GM21529 (cell line): Measurements from ENCODE around the gene PBRM1.
"Not testable (repeated sequence)": the region's sequence is repeated elsewhere in the genome, so short reads cannot be mapped to it uniquely, and the experiment has no call there.

ENCODE experiments used
- ATAC-seq: cut with Tn5 transposase; IDR thresholded peaks from one replicate; pipeline ENCODE4 v1.9.1; 2021; ENCODE audit not compliant: unreplicated experiment

The PBRM1 gene

DNA sequence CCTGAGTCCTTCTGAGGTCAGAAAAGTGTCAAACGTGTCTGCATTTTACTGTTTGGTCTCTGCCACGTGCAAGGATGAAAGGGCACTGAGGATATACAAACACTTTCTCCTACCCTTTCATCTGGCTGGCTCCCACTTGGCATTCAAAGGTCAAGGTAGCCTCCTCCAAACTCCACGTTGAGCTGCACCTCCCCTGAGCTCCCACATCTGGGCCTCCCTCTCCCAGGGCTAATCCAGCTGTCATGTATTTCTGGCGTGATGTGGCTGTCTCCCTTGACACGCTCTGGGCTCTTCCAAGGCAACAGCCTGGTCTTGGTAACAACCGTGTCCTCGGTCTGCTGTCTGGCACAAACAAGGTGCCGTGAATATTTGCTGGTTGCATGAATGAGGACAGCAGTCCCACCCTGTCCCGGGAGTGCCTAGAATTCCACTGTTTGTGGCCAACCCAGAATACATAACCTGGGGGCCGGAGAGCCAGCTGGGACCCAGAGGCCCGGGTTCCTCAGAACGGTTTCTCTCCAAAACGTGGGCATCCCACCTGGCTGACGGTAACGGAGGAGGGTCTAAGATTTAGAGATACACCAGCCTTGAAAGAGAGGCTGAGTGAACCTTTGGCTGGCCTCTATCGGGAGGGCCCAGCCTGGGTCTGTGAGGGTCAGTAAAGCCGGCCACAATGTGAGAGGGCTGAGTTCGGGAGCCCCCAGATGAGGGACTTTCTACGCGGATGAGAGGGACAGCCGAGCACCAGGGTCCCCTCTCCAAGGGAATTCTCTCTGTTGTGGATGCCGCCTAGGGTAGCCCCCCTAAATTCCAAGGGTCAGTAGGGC, 19.1 kb upstream of the PBRM1 start:
- peak; percentile 2 for ATAC-seq

DNA sequence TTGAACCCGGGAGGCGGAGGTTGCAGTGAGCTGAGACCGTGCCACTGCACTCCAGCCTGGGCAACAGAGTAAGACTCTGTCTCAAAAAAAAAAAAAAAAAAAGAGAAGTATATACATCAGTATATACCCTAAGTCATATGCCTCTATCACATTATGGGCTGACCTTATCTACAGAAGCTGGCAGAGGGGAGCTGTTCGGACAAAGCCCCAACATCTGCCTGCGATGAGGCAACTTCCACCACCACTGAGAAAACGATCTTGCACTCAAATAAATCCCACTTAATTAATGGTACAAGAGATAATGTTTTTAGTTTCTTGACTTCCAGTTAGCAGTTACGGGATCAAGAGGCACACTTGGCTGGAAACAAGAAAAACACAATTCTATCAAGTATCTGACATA, 17.6 kb upstream of the PBRM1 start:
- no peak for ATAC-seq

DNA sequence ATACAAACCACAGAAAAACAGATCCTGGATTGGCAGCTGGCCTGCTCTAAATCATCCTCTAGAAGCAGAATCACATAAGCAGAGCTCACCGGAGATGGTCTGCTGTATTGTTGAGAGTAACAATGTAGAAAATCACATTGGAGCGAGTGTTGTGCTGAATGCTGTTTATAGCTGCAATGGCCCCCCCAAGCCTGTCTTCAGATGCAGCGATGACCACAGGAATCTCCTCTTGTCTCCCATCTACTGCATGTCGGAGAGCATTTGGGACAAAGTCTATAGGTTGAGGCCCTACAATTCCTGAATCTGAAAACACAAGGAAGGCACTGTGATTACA, 11.9 kb upstream of the PBRM1 start:
- ATAC-seq = no peak

DNA sequence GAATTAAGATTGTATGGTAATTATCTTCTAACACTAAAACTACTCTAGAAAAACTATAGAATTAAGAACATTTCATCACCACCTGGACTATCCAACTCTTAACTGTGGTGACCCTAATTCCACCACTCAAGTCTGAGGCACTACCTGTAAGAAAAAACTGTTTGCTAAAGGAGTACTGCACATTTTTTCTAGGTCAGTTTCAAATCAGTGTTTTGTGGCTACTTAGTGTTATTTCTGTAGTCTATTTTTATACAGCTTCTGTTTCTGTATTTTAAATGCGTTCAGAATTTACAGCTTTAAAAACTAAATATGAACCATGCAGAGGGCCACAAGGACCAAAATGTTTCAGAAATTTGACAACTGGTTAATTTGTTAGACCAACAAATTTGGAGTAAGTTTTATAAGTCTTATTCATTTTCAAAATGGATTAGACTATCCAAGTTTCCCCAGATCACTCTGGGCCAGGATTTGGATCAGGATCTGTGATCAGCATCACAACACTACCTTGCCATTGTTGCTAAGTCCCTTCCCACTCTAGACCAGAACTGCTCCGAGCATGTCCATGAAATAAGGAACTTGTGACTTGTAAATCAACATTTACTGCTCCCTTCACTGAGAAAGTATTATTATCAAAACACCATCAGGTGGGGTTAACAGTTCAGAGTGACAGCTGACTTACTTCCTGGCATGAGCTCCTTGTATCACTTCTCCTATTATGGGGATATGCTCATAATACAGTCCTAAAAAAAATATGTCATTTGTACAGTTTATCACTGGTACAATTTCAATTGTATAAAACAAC, 11.3 kb upstream of the PBRM1 start:
- ATAC-seq = no peak

DNA sequence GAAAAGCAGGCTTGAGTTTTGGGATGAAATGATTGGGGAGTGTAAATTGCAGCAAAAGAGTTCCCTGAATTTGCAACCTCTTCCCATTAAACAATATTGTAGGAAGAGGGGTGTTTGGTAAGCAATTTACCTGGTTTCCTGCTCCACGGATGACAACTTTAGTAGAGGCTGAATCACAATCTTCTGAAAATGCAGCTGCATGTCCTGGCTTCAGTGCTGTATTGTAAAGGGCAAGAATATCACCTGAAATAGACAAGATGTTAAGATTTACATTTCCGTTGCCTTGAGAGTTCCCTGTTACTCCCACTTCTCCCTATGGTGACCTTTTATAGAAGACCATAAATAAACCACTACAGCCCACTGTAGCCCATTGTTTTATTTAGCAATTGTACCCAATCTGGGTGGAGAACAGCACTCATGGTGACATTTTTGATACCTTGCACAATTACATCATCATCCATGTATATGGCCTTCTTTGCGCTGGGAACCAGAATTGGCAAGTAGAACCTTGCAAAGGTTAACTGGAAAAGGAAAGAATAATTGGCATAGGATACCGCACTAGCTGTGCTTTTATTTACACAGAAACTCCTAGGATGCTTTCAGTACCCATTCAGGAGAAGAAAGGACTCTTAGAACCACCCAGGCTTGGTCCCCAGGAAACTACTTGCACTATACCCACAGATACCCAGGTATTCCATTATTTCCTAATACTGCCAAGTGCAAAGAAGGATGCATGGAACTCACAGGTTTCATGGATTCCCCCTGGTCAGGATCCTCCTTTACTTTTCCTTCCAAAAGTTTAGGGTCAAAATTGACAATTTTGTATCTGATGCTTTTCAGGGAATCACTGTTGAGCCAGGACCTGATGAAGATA, 10.3 kb upstream of the PBRM1 start:
- ATAC-seq = no peak

DNA sequence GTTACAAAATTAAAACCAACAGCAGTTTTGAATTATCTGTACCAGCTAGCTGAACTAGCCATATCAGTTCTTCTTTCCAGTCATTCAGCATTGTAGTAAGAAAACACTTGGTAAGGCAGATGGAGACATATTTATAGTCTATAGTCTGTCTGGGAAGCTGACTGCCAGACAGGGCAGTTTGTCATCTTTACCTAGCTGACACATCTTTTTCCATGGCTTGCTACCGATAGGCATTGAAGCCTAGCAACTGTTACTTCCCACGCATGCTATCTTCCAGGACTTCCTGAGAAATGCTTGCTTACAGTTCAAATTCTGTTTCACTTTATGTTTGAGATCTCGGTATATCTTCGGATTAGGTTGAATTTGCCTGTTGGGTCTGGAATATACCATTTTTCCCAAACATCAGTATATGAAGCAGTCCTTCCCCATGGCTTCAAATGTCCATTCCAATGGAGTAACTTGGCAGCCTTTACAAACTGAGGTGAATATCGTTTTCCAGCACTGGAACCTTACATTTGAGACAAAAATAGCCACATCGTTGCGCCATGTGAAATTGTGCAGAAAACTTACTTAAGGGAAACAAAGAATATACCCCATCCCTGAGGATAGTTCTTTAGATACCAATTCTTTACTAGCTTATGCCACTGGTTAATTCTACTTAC, 8.9 kb upstream of the PBRM1 start:
- ATAC-seq = no peak

DNA sequence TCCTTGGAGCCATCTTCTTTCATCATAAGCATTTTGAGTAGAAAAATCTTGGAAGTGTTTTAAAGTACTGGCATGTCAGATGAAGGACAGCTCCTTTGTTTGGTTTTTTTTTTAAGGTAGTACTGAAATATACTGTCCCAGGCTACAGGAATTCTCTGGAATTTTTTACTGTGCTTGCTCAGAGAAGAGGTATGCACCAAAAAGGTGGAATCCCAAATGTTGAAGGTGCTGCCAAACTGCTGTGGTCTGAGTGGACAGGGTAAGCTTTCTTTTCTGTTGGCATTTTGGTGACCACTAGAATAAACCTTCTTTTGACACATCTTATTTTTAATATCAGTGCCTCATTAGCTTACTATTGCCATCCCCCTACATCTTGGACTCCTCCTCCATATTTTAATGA, 7.4 kb upstream of the PBRM1 start:
- no peak for ATAC-seq

DNA sequence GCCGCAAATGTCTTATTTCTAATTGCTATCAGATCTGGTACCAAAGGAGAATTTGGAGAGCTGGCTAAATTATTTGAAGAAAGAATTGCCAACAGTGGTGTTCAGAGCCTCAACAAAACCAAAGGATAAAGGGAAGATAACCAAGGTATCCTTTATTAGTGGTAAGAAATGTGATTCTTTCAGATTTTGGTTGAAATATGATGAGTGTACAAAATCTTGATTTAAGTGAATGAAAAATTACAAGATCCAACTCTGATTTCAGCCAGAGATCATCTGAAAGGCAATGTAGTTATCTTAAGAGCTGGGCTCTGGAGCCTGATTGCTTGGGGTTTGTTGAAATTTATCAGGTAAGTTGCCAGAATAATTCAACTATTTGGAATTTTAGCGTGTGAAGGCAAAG, 4.8 kb upstream of the PBRM1 start:
- ATAC-seq = no peak

DNA sequence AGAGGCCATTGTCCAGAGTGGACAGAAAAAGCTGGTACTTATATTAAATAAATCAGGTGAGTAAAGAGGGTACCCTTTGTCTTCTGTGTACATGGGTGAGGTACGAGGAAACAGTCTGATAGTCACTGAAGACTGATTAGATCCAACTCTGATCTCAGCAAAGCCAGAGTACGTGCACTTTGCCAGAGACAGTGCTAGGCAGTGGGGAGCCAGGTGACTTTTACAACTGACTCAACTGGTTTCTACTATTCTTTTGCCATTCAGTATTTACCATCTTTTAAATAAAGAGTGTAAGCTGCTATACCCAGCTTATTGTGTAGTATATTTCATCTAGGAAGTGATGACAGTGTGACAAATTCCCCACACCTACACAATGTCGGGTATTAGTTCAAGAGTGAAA, 3.4 kb upstream of the PBRM1 start:
- ATAC-seq = no peak

DNA sequence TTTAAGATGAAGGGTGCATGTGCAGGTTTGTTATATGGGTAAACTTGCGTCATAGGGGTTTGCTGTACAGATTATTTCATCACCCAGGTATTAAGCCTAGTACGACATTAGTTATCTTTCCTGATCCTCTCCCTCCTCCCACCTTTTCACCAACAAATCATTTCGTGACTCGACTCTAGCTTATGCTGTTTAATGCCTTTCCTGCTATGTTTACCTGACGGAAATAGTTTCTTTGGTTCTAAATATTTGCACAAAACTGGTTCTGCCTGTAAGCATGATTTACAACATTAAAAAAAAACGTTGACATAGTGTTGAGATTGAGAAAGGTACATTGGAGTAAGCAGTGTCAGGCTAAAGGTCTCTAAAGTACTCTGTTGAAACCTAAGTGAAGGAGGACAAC, 2.6 kb upstream of the PBRM1 start:
- no peak for ATAC-seq

DNA sequence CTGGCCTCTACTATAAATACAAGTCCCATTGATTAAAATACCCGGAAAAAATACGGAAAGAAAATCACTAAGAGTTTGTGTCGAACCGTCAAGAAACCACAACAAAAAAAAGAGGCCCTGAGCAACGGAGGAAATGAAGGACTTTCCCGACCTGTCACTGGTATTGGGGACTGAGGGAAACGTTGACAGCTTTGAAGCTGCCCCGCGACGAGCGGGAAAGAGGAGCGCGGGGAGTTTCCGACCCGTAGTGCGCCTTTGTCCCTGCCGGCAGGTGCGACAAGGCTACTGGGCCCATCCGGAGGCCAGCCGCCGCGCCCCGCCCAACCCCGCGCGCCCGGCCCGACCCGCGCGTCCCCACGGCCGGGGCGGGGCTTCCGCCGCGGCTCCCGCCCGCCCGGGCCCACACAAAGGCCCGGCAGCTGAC, 416 bp downstream of the PBRM1 start:
- peak; percentile 75 for ATAC-seq

DNA sequence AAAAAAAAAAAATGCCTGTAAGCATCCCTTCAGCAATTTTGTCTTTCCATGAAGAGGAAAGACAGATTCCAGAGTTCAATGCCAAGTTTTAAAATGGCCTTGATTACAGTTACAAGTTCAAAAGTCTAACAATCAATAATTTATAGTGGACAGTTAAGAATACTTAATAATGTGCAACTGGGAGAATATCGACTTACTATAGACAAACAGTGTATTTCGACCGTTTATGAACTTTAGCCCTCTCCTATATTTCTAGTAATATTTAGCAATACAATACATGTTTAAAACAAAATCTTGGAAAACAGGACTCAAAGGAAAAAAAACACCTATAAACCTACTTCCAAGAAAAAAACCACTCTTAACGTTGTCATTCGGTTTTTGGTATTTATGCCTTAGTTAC, 1.5 kb downstream of the PBRM1 start:
- no peak for ATAC-seq

DNA sequence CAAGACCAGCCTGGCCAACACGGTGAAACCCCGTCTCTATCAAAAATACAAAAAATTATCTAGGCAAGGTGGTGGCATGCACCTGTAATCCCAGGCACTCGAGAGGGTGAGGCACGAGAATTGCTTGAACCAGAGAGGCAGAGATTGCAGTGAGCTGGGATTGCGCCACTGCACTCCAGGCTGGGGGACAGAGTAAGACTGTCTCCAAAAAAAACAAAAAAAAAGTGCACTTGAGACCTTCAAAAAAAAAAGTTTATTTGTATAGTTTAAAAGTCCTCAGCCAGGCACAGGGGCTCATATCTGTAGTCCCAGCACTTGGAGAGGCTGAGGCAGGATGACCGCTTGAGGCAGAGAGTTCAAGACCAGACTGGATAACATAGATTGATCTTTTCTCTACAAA, 2.1 kb downstream of the PBRM1 start:
- no peak for ATAC-seq

DNA sequence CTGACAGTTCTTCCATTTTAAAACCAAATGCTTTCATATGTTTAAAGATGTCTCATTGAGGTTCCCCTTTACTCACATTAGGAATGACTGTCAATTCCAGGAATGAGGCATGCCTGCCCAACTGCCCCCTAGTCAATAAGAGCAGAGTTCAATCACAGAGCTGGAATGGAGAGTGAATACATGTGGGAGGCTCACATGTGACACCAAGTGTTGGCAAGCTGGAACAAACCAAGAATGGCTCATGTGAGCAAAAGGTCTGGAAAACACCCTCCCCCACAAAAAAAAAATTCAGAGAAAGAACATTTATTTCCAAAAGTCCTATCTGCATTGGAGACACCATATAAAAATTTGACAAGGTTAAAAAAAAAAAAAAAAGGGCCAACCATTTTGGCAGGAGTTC, 3.7 kb downstream of the PBRM1 start:
- ATAC-seq = no peak

DNA sequence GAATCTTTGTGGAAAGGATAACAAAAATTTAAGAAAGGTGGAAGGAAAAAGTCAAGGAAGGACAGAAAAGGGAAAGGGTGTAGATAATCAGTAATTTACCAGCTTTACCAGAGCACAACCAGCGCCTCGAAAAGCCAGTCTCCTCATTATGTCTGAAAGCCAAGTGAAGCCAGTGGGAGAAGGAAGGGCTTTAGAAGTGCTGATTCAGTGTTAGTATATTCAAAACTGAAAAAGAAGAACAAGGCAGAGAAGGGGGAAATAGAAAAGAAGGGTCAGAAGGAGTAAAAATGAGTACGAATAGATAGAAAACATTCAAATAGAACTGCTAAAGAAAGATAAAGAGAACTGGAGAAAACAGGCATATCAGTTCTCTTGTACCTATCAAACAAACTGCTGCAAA, 4.1 kb downstream of the PBRM1 start:
- ATAC-seq = no peak

DNA sequence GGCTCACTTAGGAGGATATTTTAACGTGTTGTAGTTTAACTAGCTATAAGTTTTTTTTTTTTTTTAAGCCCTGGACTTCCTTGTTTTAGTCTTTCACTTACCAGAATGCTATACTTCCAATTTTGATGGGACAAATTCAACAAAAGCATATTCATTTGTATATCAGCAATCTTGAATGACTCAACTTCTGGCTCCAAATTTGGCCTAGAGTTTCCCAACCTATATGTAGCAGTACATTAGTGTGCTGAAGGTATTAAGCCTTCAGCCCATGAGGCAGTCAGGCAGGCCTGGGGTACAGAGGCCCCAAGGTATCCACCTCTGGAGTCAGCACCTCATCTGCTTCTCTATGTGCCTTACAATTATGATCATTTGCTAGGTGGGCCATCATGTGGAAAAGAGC, 5.9 kb downstream of the PBRM1 start:
- ATAC-seq = no peak

DNA sequence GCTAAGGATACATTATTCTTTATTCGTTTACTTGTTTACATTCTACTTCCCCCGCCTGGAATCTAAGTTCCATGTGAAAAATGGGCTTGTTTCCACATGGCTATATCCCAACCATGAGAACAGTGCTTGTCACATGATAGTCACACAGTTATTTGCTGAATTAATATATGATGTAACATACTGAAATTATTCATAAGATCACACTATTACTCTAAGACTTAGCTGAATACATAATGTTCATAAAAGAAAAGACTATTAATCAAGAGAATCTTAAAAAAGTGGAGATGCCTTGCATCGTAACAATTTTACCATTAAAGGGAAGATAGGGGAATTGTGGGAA, 6.5 kb downstream of the PBRM1 start:
- ATAC-seq = no peak

DNA sequence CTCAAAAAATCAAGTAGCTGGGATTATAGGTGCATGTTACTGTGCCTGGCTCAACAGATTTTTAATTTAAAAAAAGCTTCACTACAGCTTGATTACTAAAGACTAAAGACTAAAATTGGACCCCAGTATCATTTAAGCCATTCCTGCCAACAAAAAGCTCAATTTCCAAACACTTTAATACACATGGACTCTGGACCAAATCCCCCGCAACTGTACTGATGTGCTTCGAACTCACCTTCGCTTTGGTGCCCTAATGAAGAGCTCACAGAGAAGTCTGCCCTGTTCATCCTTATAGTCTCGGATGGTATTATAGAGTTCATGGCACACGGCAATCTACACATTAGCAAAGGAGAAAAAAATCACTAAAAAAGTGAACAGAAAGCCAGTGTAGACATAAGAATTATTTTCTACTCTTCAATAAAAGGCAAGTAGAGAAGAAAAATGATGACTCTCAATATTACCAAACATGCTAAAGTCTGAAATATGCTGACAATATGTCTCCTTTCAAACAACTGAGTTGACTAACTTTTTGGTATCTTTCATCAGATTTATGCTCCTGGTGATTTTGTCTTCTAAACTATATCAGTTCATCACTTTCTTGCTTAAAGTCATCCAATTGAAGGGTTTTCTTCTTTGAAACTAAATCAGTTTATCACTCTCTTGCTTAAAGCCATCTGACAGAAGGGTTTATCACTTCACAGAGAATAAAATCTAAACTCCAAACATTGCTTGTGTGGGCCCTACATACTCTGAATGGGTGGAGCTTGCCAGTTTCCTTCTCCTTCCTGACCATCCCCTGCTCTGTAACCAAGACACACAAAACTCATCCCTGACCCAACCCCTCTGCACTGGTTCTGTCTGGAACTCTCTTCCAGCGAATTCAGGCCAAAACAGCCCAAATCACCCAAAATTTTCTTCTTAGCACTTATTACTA, 7.2 kb downstream of the PBRM1 start:
- no peak for ATAC-seq

DNA sequence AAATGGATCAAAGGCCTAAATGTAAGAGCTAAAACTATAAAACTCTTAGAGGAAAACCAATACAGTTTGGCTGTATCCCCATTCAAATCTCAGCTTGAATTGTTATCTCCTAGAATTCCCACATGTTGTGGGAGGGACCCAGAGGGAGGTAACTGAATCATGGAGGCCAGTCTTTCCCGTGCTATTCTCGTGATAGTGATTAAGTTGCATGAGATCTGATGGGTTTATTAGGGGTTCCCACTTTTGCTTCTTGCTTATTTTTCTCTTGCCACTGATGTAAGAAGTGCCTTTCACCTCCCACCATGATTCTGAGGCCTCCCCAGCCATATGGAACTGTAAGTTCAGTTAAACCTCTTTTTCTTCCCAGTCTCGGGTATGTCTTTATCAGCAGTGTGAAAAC, 9.5 kb downstream of the PBRM1 start:
- ATAC-seq = not testable (repeated sequence)

DNA sequence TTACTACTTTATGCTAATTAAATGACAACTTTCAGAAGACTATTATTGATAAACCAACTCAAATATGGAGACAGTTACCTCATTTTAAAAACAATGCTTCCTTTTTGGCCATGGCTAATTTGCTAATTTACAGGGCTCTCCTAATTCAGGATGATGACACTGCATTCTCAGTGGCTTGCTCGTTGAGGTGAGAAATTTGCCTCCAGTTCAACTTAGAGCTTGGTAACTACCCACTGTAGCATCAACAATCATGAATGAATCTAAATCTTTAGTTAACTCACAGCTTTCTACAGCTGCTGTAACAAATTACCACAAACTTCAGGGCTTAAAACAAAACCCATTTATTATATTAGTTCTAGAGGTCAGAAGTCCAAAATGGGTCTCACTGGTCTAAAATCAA, 14.0 kb downstream of the PBRM1 start:
- no peak for ATAC-seq
